Neural crest cell (in vitro differentiated cells): ENCODE measurements around the gene CCNT1. TPM values are rescaled to one million over a fixed set of nuclear protein-coding genes. Genes with fewer than 3 reads are reported as not detected.

Experiments used
- DNase-seq: peaks from one replicate; pipeline ENCODE4 v3.0.0; 2021; ENCODE audit warnings: low read depth, mixed read lengths, low spot score
- H3K27ac Mint-ChIP-seq: one replicate; pipeline ENCODE4 v1.8.0; 2021; ENCODE audit warnings: mild to moderate bottlenecking, mixed read lengths; ENCODE audit not compliant: unreplicated experiment
- H3K27me3 Mint-ChIP-seq: 2 replicates; pipeline ENCODE4 v1.8.0; 2021; ENCODE audit warnings: low read depth, mild to moderate bottlenecking, mixed read lengths
- H3K36me3 Mint-ChIP-seq: 2 replicates; pipeline ENCODE4 v1.8.0; 2021; ENCODE audit warnings: low read depth, mild to moderate bottlenecking, mixed read lengths
- H3K4me1 Mint-ChIP-seq: 2 replicates; pipeline ENCODE4 v1.8.0; 2021; ENCODE audit warnings: mixed read lengths
- H3K4me3 Mint-ChIP-seq: one replicate; pipeline ENCODE4 v1.8.0; 2021; ENCODE audit warnings: mild to moderate bottlenecking, mixed read lengths
- H3K9me3 Mint-ChIP-seq: 2 replicates; pipeline ENCODE4 v1.8.0; 2021; ENCODE audit warnings: mixed read lengths
- total RNA-seq: library from RNA; stranded (reverse); gene quantifications from 2 replicates; pipeline ENCODE4 v1.2.1, GENCODE V29; 2021
- TF ChIP-seq, protein P1 (sequence below): fragments of 200-600 bp; sonication (generic); conservative IDR thresholded peaks from 2 replicates; pipeline ENCODE4 v1.5.0; 2021; ENCODE audit warnings: antibody characterized with exemption, mild to moderate bottlenecking

The CCNT1 gene
- total RNA-seq, 1 donor from 2014 or later: 57.0 TPM

DNA sequence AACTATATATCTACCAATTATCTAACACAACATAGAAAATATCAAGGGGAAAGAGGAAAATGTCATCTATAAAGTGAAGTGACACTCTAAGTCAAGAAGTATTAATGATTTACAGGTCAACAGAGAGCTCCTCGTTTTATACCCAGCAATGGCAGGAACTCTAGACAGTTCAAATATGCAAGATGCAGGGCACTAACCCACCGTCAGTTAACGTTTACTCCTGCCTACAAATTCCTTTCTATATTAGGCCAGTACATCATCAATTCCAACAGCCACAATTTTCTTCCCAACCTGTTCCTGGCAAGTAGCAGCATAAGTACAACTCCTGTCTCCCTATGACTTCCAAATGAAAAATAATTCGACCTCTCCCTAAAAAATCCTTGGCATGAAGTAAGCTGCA is 25.5 kb downstream of the CCNT1 start:
- H3K27ac Mint-ChIP-seq: no peak overlapping the region
- DNase-seq: no peak
- H3K36me3 Mint-ChIP-seq: peaks cover 28% of the 10 kb centered on the region
- no peaks in the 10 kb centered on the region for H3K9me3 Mint-ChIP-seq
- TF ChIP-seq, protein P1, sequence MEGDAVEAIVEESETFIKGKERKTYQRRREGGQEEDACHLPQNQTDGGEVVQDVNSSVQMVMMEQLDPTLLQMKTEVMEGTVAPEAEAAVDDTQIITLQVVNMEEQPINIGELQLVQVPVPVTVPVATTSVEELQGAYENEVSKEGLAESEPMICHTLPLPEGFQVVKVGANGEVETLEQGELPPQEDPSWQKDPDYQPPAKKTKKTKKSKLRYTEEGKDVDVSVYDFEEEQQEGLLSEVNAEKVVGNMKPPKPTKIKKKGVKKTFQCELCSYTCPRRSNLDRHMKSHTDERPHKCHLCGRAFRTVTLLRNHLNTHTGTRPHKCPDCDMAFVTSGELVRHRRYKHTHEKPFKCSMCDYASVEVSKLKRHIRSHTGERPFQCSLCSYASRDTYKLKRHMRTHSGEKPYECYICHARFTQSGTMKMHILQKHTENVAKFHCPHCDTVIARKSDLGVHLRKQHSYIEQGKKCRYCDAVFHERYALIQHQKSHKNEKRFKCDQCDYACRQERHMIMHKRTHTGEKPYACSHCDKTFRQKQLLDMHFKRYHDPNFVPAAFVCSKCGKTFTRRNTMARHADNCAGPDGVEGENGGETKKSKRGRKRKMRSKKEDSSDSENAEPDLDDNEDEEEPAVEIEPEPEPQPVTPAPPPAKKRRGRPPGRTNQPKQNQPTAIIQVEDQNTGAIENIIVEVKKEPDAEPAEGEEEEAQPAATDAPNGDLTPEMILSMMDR: no peak
- H3K4me3 Mint-ChIP-seq: no peak overlapping the region
- H3K27me3 Mint-ChIP-seq: no peaks in the 10 kb centered on the region
- H3K4me1 Mint-ChIP-seq: no peaks in the 10 kb centered on the region

DNA sequence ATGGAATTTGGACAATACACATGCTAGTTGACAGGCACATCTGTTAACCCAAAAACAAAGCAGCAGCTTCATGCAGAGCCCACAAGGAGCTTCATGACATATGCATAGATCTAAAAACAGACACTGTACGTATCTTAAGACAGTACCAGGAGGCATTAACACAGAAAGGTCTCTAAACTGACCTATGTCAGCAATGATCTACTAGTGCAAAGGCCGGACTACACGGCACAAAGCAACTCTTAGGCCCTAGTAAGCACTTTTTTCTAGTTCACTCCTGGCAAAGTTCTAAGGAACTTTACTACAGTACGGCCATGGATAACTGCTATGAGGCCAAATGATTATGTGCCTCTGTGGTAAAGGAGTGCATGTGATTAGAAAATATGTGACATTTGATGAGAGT is 26.1 kb downstream of the CCNT1 start:
- H3K27me3 Mint-ChIP-seq: no peaks in the 10 kb centered on the region
- TF ChIP-seq, protein P1: no peak
- H3K9me3 Mint-ChIP-seq: no peaks in the 10 kb centered on the region
- DNase-seq: no peak
- no peaks in the 10 kb centered on the region for H3K4me1 Mint-ChIP-seq
- no peak overlapping the region for H3K27ac Mint-ChIP-seq
- no peak overlapping the region for H3K4me3 Mint-ChIP-seq
- H3K36me3 Mint-ChIP-seq: peaks cover 24% of the 10 kb centered on the region

- H3K27ac Mint-ChIP-seq: no peak overlapping the region
- no peaks in the 10 kb centered on the region for H3K4me1 Mint-ChIP-seq
- no peak for DNase-seq
- H3K4me3 Mint-ChIP-seq: no peak overlapping the region
- peaks cover 17% of the 10 kb centered on the region for H3K36me3 Mint-ChIP-seq
- TF ChIP-seq, protein P1: no peak
- no peaks in the 10 kb centered on the region for H3K27me3 Mint-ChIP-seq
- no peaks in the 10 kb centered on the region for H3K9me3 Mint-ChIP-seq
These were observed 27.7 kb downstream of the CCNT1 start for GRCh38 chr12:48688836-48689235.

DNA sequence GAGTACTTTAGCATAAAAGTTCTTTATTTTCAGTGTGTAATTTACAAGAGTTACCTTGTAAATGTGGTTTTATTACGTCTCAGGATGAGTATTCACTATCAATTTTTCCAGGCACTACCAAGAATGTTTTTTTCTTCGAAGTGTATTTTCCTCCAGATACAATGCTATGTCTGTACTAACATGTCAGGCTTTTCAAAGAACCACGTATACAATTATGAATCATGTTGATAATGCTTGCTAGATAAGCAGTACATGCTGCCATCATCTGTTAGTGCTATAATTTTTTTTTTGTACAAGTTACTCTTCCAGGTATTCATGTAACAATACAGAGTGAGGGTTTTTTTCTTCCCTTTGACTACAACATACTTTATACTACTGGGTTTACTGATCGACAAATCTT is 28.9 kb downstream of the CCNT1 start:
- Mint-ChIP-seq H3K27ac (no peak overlapping the region), H3K4me1 (no peaks in the 10 kb centered on the region), H3K9me3 (no peaks in the 10 kb centered on the region), H3K36me3 (peaks cover 9% of the 10 kb centered on the region), H3K4me3 (no peak overlapping the region), H3K27me3 (peaks cover 2% of the 10 kb centered on the region)
- TF ChIP-seq, protein P1: no peak
- no peak for DNase-seq

- no peak overlapping the region for H3K4me3 Mint-ChIP-seq
- TF ChIP-seq, protein P1: no peak
These were observed 29.7 kb downstream of the CCNT1 start for GRCh38 chr12:48686615-48687334.

More at GRCh38 chr12:48686615-48687334, 29.7 kb downstream of the CCNT1 start:
- H3K27me3 Mint-ChIP-seq: peaks cover 2% of the 10 kb centered on the region
- DNase-seq: no peak
- no peaks in the 10 kb centered on the region for H3K9me3 Mint-ChIP-seq
- no peak overlapping the region for H3K27ac Mint-ChIP-seq
- H3K4me1 Mint-ChIP-seq: peaks cover 4% of the 10 kb centered on the region
- H3K36me3 Mint-ChIP-seq: peaks cover 9% of the 10 kb centered on the region
